HG03060 (cell line): ENCODE data around the gene SLC8A1.

Experiments used
- ATAC-seq: cut with Tn5 transposase; IDR thresholded peaks from one replicate; pipeline ENCODE4 v1.9.1; 2021; ENCODE audit warnings: low read depth, moderate number of reproducible peaks; ENCODE audit not compliant: unreplicated experiment

The SLC8A1 gene

GRCh38 chr2:40321822-40322221 lies 130.1 kb downstream of the SLC8A1 start:
- ATAC-seq = no peak

GRCh38 chr2:40321016-40321623 lies 130.8 kb downstream of the SLC8A1 start:
- ATAC-seq = no peak

GRCh38 chr2:40318921-40319320 lies 133.0 kb downstream of the SLC8A1 start:
- ATAC-seq = no peak

GRCh38 chr2:40317761-40318160 lies 134.1 kb downstream of the SLC8A1 start:
- no peak for ATAC-seq

GRCh38 chr2:40317046-40317445 lies 134.8 kb downstream of the SLC8A1 start:
- no peak for ATAC-seq

GRCh38 chr2:40316620-40317019 lies 135.3 kb downstream of the SLC8A1 start:
- ATAC-seq = no peak

GRCh38 chr2:40315683-40316082 lies 136.2 kb downstream of the SLC8A1 start:
- no peak for ATAC-seq

- ATAC-seq = no peak
Observed at GRCh38 chr2:40311026-40311425, 140.9 kb downstream of the SLC8A1 start.

GRCh38 chr2:40310303-40310702 lies 141.6 kb downstream of the SLC8A1 start:
- ATAC-seq = no peak

- ATAC-seq = no peak
Observed at GRCh38 chr2:40304340-40304739, 147.6 kb downstream of the SLC8A1 start.

- ATAC-seq = no peak
Observed at GRCh38 chr2:40303746-40304145, 148.1 kb downstream of the SLC8A1 start.

- no peak for ATAC-seq
Observed at GRCh38 chr2:40302751-40303325, 149.1 kb downstream of the SLC8A1 start.

- no peak for ATAC-seq
Observed at GRCh38 chr2:40300391-40300790, 151.5 kb downstream of the SLC8A1 start.

- no peak for ATAC-seq
Observed at GRCh38 chr2:40299781-40300180, 152.1 kb downstream of the SLC8A1 start.

GRCh38 chr2:40299173-40299572 lies 152.7 kb downstream of the SLC8A1 start:
- ATAC-seq = no peak

- ATAC-seq = no peak
Observed at GRCh38 chr2:40298026-40298425, 153.9 kb downstream of the SLC8A1 start.

GRCh38 chr2:40292291-40292690 lies 159.6 kb downstream of the SLC8A1 start:
- ATAC-seq = no peak

GRCh38 chr2:40289771-40290404 lies 162.0 kb downstream of the SLC8A1 start:
- ATAC-seq = no peak

GRCh38 chr2:40287773-40288172 lies 164.1 kb downstream of the SLC8A1 start:
- no peak for ATAC-seq

GRCh38 chr2:40287195-40287594 lies 164.7 kb downstream of the SLC8A1 start:
- ATAC-seq = no peak

GRCh38 chr2:40286721-40287120 lies 165.2 kb downstream of the SLC8A1 start:
- ATAC-seq = no peak

- no peak for ATAC-seq
Observed at GRCh38 chr2:40285391-40285790, 166.5 kb downstream of the SLC8A1 start.
